ENCODE results near the gene KCND3.

Gene KCND3

GRCh38 chr1:111878649-111879048, 110.8 kb downstream of the KCND3 start:
- DNase-seq = no peak

GRCh38 chr1:111878091-111878490, 111.4 kb downstream of the KCND3 start:
- DNase-seq = no peak

- no peak for DNase-seq
These were observed 112.8 kb downstream of the KCND3 start for GRCh38 chr1:111876631-111877030.

- no peak for DNase-seq
These were observed 113.8 kb downstream of the KCND3 start for GRCh38 chr1:111875640-111876039.

- no peak for DNase-seq
These were observed 115.9 kb downstream of the KCND3 start for GRCh38 chr1:111873460-111874030.

- no peak for DNase-seq
These were observed 119.3 kb downstream of the KCND3 start for GRCh38 chr1:111870181-111870580.

GRCh38 chr1:111867868-111868440, 121.5 kb downstream of the KCND3 start:
- DNase-seq = no peak

GRCh38 chr1:111864862-111865261, 124.6 kb downstream of the KCND3 start:
- DNase-seq = no peak

GRCh38 chr1:111863401-111863800, 126.1 kb downstream of the KCND3 start:
- no peak for DNase-seq

- DNase-seq = no peak
These were observed 126.9 kb downstream of the KCND3 start for GRCh38 chr1:111862599-111862998.

- no peak for DNase-seq
These were observed 127.9 kb downstream of the KCND3 start for GRCh38 chr1:111861523-111861922.

- no peak for DNase-seq
These were observed 132.2 kb downstream of the KCND3 start for GRCh38 chr1:111857194-111857651.

GRCh38 chr1:111856411-111857185, 132.9 kb downstream of the KCND3 start:
- no peak for DNase-seq

- DNase-seq = no peak
These were observed 134.2 kb downstream of the KCND3 start for GRCh38 chr1:111855260-111855659.

GRCh38 chr1:111852261-111852721, 137.2 kb downstream of the KCND3 start:
- DNase-seq = no peak

- no peak for DNase-seq
These were observed 137.9 kb downstream of the KCND3 start for GRCh38 chr1:111851552-111851951.

GRCh38 chr1:111850109-111850508, 139.4 kb downstream of the KCND3 start:
- no peak for DNase-seq

GRCh38 chr1:111848852-111849545, 140.5 kb downstream of the KCND3 start:
- no peak for DNase-seq

GRCh38 chr1:111847466-111847865, 142.0 kb downstream of the KCND3 start:
- no peak for DNase-seq

GRCh38 chr1:111846842-111847241, 142.6 kb downstream of the KCND3 start:
- no peak for DNase-seq

GRCh38 chr1:111843177-111843576, 146.3 kb downstream of the KCND3 start:
- no peak for DNase-seq

GRCh38 chr1:111842411-111842810, 147.1 kb downstream of the KCND3 start:
- no peak for DNase-seq

GRCh38 chr1:111841746-111842145, 147.7 kb downstream of the KCND3 start:
- DNase-seq = no peak
